H4 (cell line): ENCODE measurements around the gene SCN4A. TPM values are rescaled to one million over a fixed set of nuclear protein-coding genes. Genes with fewer than 3 reads are reported as not detected.
"Not testable (repeated sequence)": the region's sequence is repeated elsewhere in the genome, so short reads cannot be mapped to it uniquely, and the experiment has no call there.

Experiments used
- DNase-seq: peaks from one replicate; pipeline ENCODE4 v3.0.0-alpha.2; 2015; ENCODE audit warnings: low spot score
- total RNA-seq: library from RNA; depleted of rRNA; stranded (reverse); fragments of >200 nt; shearing (Covaris generic); gene quantifications from 2 replicates; pipeline ENCODE4 v1.2.3, GENCODE V29; 2014

Gene SCN4A
- total RNA-seq, 1 experiment from 2014 or later = 0.02 TPM

DNA sequence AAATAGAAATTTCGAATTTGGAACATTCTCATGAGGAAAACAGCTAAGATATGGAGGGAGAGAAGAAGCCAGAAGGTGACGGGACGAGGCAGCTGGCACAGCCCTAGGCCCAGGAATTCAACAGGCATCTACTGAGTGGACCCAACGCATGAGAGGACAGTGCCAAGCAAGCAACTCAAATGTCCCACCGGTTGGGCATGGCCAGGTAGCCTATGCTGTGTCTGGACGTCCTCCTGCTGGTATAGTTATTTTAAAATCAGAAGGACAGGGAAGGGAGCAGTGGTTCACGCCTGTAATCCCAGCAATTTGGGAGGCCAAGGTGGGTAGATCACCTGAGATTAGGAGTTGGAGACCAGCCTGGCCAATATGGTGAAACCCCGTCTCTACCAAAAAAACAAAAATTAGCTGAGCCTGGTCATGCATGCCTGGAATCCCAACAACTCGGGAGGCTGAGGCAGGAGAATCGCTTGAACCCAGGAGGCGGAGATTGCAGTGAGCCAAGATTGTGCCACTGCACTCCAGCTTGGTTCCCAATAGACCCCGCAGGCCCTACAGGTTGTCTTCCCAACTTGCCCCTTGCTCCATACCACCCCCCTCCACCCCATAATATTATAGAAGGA is 56.0 kb downstream of the SCN4A start:
- DNase-seq = no peak

DNA sequence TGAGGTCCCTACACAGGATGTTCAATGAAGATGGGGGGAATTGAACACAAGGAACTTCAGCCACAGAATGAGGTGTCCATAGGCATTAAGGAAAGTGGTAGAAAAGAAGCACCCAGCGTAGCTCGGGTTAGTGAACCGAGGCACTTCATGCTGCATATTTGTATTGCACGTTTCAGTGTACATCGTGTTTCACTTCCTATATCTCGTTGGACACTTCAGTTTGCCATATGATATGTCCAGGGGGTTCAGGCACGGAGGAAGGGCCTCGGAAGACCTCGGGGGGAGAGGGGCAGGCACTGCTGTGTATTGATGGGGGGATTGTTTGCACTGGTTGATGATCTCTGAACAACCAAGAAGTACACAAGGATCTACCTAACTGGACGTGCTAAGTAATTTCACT is 57.0 kb downstream of the SCN4A start:
- DNase-seq = not testable (repeated sequence)

- no peak for DNase-seq
These were observed 58.2 kb downstream of the SCN4A start for GRCh38 chr17:63914471-63914870.

GRCh38 chr17:63911657-63912100 is 61.0 kb downstream of the SCN4A start:
- no peak for DNase-seq

DNA sequence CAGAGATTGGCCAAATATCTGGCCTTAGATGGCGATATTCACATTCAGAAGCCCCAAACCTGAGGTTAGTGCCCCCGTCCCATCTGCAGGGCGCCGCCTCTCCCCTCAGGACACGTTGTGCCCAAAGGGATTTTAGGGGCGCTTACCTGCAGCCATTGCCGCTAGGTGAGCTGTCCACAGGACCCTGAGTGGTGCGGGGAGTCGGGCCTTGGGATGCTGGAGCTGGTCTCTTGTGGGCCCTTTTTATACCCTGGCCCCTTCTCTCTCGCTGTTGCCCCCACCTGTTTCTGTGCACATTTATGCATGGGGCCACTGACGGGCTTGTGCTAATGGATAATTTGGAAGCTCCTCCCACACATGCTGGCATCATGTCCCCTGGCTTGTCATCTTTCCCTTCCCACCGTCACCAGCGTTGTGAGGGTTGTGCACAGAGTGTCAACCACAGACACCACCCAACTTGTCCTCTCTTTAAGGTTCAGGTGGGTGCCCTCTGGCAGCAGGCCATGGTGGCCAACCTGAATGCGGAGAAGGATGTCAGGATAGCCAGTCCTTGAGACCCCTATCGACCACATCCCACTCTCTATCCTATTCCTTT is 61.6 kb downstream of the SCN4A start, which contains the start of gene CSHL1:
TSS of gene CSHL1 (minus strand) at position 218 of the 595 bp plus-strand sequence. CDS start at position 156, 62 bp downstream.
- DNase-seq = no peak

DNA sequence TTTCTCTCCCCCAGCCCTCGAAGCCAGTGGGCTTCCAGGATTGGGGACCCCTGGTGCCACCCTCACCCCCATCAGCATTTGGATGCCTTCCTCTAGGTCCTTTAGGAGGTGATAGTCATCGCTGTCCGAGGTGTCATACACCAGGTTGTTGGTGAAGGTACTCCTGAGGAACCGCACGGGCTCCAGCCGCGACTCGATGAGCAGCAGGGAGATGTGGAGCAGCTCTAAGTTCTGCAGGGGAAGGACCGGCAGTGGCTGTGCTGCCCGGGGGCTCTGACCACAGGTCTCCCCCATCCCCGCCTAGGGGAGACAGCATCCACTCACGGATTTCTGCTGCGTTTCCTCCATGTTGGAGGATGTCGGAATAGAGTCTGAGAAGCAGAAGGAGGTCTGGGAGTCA is 62.6 kb downstream of the SCN4A start:
- DNase-seq = no peak

DNA sequence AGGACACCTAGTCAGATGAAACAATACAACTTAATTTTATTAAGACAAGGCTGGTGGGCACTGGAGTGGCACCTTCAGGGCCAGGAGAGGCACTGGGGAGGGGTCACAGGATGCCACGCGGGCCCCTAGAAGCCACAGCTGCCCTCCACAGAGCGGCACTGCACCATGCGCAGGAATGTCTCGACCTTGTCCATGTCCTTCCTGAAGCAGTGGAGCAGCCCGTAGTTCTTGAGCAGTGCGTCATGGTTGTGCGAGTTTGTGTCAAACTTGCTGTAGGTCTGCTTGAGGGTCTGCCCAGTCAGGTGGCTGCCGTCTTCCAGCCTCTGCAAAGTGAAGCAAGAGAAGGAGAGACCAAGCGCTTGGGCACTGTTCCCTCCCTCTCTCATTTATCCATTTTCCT is 63.1 kb downstream of the SCN4A start:
- not testable (repeated sequence) for DNase-seq

DNA sequence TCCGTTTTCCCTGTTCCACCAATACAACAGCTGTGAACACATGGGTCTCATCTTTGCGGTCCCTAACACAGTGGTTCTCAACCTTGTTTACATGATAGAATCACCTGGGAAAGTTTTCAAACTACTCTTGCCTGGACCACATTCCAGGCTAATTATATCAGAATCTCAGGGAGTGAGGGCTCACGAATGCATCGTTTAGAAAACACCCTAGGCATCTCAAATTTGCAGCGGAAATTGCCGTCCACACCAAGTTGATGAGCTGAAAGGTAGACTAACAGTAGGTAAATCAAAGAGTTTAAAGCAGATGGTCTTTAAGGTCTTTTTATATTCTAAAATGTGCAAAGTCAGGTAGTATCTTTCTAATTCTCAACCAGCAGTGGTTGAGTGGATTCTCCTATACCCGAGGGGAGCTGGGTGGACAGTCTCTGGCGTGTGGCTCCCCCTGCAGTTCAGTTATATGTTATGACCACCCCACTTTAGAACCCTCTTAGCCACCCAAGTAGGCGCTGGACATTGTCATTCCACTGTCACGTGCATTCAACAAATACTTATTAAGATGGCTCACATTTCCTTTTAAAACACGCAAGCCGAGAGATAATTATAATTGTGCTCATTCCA is 65.4 kb downstream of the SCN4A start:
- not testable (repeated sequence) for DNase-seq

GRCh38 chr17:63904796-63905195 is 67.9 kb downstream of the SCN4A start:
- DNase-seq = not testable (repeated sequence)

- DNase-seq = not testable (repeated sequence)
These were observed 68.9 kb downstream of the SCN4A start for GRCh38 chr17:63903787-63904201.

DNA sequence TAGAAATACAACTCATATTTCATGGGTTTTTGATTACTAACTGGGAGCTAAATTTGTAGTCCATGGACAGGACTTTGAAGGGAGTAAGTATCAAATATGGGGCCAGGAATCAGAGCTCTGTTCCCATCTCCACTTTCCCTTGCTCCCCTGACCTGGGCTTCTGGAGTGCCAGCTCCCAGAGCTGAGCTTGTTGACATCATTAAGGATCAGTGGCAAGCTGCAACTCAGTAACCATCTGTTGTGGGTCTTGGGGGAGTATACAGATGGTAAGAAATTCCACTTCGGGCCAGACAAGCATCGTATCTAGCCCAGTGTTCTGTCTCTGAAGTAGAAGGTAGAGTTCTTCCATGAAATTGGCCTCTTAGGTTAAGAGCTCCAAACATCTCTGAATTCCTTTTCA is 70.7 kb downstream of the SCN4A start:
- not testable (repeated sequence) for DNase-seq

DNA sequence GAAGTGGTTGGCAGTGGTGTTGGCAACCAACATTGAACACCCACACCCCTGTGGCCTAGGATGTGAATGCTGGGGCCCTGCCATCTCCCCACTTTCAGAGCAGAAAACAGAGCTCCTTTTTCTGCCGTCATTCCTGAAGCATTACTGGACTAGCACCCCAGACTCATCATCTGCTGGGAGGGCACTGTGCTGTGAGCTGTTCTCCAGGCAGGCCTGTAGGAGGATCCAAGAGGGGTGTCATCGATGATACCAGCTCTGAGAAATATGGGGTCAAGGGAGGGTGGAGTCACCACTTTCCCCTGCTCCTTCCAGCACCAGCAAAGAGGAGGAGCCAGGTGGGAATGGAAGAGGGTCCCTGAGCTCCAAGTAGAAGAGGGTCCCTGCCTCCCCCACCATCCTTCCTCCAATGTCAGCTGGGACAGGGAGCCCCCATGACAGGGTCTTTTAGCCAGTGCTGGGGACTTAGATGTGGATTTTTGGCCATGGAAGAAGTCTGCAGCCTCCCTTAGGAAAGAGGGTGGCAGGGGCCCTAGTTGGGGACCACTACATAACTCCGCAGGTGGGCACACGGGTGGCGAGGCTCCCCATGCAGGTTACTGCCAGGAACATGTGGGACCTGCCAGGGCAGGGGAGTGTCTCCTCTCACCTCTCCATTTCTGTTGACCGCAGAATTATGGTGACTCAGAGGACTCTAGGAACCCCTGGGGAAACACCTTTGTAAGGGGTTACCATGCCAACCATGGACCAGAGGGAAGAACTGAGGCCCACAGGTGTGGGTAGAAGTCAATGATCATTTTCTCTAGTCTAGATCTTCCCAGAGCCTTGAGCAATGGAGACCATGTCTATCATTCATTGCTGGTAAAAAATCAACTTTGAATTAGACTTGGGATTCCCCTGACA is 73.6 kb downstream of the SCN4A start:
- DNase-seq = not testable (repeated sequence)

GRCh38 chr17:63896524-63897354 is 76.0 kb downstream of the SCN4A start, which contains the start of gene CSH1:
Gene CSH1 (minus strand): TSS chr17:63896574. CDS start chr17:63896511, 63 bp downstream.
- DNase-seq = not testable (repeated sequence)

- DNase-seq = not testable (repeated sequence)
These were observed 77.9 kb downstream of the SCN4A start for GRCh38 chr17:63894821-63895220.

DNA sequence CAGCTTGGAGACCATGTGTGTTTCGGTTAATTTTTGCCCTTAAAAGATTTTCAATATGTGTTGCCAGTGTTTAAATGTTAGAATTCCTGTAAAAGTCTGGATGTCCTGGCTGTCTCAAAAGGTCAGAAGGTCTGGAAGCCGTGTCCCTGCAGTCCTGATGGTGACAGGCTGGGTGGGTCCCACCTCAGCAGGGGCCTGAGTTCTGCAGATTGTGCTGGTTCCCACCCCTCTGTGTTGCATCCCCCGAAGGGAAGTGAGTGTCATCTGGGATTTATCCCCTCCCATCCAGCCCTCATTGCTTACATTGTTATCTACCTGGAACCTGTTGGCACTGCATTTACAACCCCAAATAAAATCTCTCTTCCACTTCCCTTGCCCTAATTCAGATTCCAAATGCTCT is 78.7 kb downstream of the SCN4A start:
- not testable (repeated sequence) for DNase-seq

DNA sequence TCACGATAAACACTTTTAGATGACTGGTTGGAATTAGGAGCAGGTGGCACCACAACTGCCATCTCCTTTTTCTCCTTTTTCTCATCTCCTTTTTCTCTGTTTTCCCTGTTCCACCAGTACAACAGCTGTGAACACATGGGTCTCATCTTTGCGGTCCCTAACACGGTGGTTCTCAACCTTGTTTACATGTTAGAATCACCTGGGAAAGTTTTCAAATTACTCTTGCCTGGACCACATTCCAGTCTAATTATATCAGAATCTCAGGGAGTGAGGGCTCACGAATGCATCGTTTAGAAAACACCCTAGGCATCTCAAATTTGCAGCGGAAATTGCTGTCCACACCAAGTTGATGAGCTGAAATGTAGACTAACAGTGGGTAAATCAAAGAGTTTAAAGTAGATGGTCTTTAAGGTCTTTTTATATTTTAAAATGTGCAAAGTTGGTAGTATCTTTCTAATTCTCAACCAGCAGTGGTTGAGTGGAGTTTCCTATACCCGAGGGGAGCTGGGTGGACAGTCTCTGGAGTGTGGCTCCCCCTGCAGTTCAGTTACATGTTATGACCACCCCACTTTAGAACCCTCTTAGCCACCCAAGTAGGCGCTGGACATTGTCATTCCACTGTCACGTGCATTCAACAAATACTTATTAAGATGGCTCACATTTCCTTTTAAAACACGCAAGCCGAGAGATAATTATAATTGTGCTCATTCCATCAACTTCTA is 80.2 kb downstream of the SCN4A start:
- not testable (repeated sequence) for DNase-seq

DNA sequence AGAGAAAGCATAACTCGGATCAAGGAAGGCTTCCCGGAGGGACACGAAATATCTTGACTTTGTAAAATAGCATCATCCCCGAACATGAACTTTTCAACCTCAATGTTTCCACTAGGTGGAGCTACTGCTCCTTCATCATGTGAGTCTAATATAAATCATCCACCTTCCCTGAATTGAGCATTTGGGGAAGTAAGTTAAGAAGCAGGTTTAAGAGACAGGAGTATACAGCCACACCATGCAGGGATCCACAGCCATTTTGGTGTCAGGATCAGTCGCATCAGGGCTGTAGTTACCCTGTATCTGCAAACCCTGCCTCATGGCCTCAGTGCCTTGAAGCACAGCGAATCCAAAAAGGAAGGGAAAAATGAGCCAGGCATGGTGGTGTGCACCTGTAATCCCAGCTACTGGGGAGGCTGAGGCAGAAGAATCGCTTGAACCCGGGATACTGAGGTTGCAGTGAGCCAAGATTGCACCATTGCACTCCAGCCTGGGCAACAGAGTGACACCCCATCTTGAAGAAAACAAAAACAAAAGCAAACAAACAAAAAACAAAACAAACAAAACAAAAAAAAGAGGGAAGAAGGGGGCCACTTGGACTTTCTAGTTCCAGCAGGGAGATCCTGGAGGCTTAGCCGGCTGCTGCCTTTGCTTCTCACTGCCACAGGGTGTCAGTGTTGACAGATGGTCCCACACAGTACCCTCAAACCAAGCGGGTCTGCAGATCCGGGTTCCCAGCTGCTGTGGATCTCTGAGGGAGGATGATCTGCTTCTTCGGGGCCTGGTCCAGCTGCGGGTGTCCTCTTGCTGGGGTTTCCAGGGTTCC is 83.5 kb downstream of the SCN4A start:
- peak; percentile 53 for DNase-seq
